HG03139 (cell line): ENCODE measurements around the gene KCNG2.

Experiments used
- ATAC-seq: cut with Tn5 transposase; IDR thresholded peaks from one replicate; pipeline ENCODE4 v1.9.1; 2021; ENCODE audit not compliant: unreplicated experiment

KCNG2 gene

GRCh38 chr18:79784965-79785770 lies 12.6 kb upstream of the KCNG2 start:
- no peak for ATAC-seq

- no peak for ATAC-seq
Measured at GRCh38 chr18:79785831-79786230, 11.9 kb upstream of the KCNG2 start.

- ATAC-seq: no peak
Measured at GRCh38 chr18:79786304-79786703, 11.4 kb upstream of the KCNG2 start.

- no peak for ATAC-seq
Measured at GRCh38 chr18:79786786-79787526, 10.8 kb upstream of the KCNG2 start.

GRCh38 chr18:79787527-79787864 lies 10.2 kb upstream of the KCNG2 start:
- ATAC-seq: no peak

GRCh38 chr18:79787865-79788733 lies 9.6 kb upstream of the KCNG2 start:
- ATAC-seq: no peak

- no peak for ATAC-seq
Measured at GRCh38 chr18:79788734-79789085, 9.0 kb upstream of the KCNG2 start.

GRCh38 chr18:79789091-79789891 lies 8.4 kb upstream of the KCNG2 start:
- ATAC-seq: no peak

GRCh38 chr18:79789901-79790890 lies 7.5 kb upstream of the KCNG2 start:
- no peak for ATAC-seq

- no peak for ATAC-seq
Measured at GRCh38 chr18:79790996-79791972, 6.5 kb upstream of the KCNG2 start.

- no peak for ATAC-seq
Measured at GRCh38 chr18:79792096-79792987, 5.4 kb upstream of the KCNG2 start.

GRCh38 chr18:79792988-79793355 lies 4.8 kb upstream of the KCNG2 start:
- ATAC-seq: no peak

- no peak for ATAC-seq
Measured at GRCh38 chr18:79794846-79795245, 2.9 kb upstream of the KCNG2 start.

- ATAC-seq: no peak
Measured at GRCh38 chr18:79795446-79795845, 2.3 kb upstream of the KCNG2 start.

- ATAC-seq: no peak
Measured at GRCh38 chr18:79796016-79796415, 1.7 kb upstream of the KCNG2 start.

- no peak for ATAC-seq
Measured at GRCh38 chr18:79796531-79797405, 970 bp upstream of the KCNG2 start.
